NCI-H2029 (cell line): Measurements from ENCODE around the gene ASF1A.
"Not testable (repeated sequence)": the region's sequence is repeated elsewhere in the genome, so short reads cannot be mapped to it uniquely, and the experiment has no call there.

Experiments
- DNase-seq: peaks from one replicate; lab custom pipeline; 2025; lab: John Stamatoyannopoulos, UW

Gene ASF1A

DNA sequence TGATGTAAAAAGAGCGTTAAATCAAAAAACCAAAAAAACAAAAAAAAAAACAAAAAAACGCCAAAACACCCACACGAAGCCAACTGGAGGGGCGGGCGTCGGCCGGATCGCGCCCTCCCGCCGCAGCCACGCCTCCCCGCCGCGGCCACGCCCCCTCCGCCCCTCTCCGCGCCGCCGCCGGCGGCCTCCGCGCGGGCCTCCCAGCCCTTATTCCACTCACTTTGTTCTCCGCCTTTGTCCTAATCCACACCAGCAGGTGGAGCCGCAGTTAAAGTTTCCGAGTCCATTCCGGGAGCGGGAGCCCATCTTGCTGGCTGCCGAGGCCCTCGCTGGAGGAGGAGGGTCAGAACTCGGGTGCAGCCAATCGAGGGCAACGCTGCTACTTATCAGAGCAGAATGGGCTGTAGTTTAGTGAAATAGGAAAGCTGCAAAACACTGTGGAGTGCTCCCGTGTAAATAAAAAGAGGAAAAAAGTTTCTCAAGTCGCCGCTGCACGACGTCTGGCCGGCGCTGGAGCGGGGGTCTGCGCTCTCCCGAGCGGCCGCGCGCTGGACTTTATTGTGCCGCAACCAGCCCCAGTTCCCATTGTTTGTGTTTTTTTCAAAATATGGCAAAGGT, at the start of gene ASF1A:
Gene ASF1A (plus strand): TSS at position 346 of the 618 bp plus-strand sequence. CDS start 262 bp downstream, at position 608.
- peak; percentile 99 for DNase-seq

DNA sequence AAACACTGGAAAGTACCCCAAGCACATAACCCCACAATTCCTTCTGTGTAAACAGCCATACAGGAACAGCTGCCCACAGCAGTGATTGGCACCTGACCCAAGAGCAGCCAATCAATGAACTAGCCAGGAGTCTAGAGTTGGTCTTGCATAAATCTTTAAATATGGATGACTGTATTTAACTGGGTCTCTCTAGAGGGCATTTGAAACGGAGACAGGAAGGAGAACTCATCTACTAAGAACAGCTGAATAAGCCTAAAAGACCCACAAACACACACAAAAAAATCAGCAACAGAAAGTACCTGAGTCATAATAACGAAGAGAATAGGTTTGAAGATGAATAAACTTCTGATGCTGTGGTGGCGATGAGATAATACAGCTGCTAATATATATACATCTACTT, 49.0 kb upstream of the ASF1A start:
- no peak for DNase-seq

DNA sequence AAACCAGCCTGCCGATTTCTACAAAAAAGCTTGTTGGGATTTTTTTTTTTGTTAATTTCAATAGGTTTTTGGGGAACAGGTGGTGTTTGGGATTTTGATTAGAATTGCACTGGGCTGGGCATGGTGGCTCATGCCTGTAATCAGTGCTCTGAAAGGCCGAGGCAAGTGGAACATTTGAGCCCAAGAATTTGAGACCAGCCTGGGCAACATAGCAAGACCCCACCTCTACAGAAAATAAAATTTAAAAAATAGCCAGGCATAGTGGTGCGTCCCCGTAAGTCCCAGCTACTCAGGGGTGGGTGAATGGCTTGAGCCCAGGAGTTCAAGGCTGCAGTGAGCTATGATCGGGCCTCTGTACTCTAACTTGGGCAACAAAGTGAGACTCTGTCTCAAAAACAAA, 40.5 kb upstream of the ASF1A start:
- no peak for DNase-seq

DNA sequence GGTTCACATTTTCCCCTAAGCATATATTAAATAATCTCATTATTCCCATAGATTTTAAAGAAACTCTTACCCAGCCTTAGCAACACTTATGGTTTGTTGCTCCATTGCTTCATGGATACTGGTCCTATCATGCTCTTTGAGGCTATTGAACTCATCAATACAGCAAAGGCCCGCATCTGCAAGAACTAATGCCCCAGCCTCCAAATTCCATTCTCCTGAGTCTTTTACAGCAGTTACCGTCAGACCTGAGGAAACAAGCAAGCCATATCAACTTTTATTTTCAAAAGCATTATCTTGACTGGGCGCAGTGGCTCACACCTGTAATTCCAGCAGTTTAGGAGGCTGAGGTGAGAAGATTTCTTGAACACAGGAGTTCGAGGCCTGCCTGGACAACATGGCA, 37.7 kb upstream of the ASF1A start:
- no peak for DNase-seq

DNA sequence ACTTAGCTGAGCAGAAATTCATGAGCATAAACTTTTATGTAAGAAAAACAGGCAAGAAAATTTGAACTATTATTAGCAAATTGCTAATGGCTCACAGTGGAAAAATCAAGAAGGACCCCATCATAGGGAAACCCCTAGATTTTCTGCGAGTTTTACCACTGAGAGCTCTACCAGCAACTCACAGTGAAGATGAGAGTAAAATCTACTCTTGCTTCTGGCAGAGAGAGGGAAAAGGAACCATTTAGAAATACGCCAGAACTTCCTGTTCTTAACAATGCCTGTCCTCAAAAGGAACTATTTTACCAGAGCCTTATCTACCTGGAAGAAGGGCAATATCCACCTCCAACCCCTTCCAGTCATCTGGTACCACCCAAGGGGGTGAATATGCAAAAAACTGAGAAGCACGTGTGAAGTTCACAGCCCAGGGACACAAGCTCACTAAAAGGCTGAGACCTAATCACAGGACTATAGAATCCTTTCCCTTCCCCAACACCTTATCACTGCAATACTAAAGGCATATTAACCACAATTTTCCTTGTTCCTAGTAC, 34.4 kb upstream of the ASF1A start:
- no peak for DNase-seq

DNA sequence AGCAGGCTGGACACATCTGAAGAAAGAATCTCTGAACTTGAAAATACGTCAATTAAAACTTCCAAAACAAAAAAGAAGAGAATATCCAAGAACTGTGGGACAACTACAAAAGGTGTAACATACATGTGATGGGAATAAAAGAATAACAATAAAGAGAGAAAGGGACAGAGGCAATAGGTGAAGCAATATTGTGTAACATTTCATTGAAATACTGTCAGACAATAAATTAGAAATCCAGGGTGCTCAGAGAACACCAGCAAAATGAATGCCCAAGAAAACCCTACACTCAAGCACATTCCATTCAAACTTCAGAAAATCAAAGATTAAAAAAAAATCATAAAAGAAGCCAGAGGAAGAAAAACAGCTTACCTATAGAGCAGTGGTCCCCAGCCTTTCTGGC, 33.6 kb upstream of the ASF1A start:
- DNase-seq: no peak

DNA sequence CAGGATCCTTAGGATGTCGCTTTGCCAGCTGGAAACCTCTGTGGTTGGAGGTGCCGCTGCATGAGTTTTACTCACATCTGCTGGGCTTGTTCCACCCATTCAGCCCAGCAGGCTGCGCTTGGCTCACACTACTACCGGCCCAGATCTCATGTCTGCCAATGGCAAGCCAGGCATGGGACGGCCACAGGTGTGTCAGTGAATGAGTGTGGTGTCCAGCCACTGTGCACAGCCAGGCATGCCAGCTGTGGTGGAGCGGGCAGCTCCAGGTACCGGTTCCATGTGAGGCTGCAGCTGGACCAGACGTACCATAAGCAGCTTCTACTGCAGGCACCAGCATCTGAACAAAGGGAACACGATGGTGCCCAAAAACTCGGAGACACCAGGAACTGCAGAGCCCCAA, 33.1 kb upstream of the ASF1A start:
- no peak for DNase-seq

DNA sequence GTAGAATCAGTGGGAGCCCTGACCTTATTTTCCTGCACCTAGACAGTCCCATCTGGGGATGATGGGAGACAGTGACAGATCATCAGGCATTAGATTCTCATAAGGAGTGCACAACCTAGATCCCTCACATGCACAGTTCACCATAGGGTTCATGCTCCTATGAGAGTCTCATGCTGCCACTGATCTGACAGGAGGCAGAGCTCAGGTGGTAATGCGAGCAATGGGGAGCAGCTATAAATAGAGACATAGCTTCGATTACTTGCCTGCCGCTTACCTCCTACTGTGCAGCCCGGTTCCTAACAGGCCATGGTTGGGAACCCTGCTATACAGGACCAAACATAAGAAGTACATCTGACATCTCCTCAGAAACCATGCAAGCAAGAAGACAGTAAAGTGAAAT, 31.5 kb upstream of the ASF1A start:
- DNase-seq: no peak

DNA sequence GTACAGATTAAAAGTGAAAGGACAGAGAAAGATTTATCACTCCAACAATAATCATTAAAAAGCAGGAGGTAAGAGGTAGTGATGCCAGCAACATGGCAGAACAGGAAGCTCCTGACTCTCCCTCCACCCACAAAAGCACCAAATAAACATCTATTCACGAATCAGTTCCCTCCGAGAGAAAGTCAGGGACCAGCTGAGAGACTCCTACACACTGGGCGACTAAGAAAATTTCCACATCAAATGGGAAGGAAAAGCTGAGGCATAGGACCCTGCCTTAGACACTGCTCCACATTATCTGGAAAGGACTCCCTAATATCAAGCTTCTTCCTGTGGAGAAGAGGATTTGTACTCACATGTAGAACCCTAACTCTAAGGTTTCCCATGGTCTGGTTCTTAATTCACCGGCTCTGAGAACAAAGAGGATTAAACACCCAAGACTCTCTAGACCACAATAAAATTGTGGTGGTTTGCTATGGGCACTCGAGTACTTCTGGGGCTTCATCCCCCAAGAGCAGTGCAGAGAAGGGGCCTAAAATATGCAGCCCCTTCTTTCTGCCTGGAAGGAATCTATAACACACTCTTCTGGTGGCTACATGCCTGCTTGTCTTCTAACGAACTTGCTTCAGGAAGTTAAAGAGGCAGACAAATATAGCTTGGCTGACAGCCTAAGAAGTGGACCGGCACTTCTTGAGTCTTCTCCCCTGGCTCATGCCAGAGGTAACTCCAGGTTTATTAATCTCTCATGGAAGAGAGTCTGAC, 29.4 kb upstream of the ASF1A start:
- DNase-seq: no peak

DNA sequence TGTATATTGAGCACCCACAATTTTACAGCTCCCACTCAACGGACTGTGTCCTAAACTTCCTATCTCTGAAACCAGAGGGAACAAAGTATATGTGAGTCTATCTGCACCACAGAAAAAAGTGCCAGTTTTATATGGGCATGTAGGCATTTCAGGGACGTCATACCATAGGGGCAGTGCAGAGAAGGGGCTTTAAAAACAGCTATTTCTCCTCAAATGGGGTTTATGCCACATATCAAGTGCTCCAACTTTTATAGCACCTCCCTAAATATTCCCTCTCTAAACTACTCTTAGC, 28.9 kb upstream of the ASF1A start:
- no peak for DNase-seq

DNA sequence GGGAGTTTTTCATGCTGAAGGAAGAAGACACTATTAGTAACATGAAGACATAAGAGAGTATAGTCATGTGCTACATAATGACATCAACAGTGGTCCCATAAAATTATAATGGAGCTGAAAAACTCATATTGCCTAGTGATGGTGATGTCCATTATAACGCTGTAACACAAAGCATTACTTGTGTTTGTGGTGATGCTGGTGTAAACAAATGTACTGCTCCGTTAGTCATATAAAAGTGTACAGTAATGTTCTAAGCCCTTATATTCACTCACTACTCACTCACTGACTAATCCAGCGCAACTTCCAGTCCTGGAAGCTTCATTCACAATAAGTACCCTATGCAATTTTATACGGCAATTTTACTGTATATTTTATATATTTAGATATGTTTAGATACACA, 26.8 kb upstream of the ASF1A start:
- DNase-seq: no peak

DNA sequence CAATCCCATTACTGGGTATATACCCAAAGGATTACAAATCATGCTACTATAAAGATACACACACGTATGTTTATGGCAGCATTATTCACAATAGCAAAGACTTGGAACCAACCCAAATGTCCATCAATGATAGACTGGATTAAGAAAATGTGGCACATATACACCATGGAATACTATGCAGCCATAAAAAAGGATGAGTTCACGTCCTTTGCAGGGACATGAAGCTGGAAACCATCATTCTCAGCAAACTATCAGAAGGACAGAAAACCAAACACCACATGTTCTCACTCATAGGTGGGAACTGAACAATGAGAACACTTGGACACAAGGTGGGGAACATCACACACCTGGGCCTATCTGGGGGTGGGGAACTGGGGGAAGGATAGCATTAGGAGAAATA, 25.1 kb upstream of the ASF1A start:
- DNase-seq: not testable (repeated sequence)

DNA sequence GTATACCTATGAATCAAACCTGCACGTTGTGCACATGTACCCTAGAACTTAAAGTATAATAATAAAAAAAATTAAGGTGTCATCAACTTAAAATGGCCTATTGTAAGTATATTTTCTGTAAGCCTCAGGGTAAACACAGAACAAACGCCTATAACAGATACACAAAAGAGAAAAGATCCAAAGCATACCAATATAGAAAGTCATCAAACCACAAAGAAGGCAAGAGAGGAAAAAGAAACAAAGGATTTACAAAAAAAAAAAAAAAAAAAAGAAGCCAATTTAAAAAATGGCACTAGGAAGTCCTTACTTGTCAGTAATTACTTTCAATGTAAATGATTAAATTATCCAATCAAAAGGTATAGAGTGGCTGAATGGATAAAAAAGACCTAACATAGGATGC, 24.6 kb upstream of the ASF1A start:
- DNase-seq: no peak

DNA sequence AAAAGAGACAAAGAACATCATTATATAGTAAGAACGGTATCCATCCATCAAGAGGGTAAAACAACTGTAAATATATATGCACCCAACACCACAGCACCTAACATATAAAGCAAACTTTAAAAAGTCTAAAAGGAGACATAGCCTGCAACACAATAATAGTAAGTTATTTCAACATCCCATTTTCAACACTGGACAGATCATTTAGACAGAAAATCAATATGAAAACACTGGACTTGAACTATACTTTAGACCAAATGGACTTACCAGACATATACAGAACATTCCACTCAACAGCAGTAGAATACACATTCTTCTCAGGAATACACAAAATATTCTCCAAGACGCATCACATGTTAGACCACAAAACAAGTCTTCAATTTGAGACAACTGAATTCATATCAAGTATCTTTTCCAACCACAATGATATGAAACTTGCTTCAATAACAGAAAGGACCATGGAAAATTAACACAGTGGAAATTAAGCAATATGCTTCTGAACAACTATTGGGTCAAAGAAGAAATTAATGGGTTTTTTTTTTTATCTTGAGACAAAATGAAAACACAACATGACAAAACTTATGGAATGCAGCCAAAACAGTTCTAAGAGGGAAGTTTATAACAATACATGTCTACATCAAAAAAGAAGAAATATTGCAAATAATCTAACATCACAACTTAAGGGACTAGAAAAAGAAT, 23.9 kb upstream of the ASF1A start:
- no peak for DNase-seq

DNA sequence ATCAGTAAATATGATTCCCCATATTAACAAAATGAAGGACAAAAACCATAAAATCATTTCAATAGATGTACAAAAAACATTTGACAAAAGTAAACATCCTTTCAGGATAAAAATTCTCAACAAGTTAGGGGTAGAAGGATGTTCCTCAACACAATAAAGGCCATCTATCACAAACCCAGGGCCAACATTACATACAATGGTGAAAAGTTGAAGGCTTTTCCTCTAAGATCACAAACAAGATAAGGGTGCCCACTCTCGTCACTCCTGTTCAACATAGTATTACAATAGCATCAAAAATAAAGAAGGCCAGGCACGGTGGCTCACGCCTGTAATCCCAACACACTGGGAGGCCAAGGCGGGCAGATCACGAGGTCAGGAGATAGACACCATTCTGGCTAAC, 22.6 kb upstream of the ASF1A start:
- no peak for DNase-seq

DNA sequence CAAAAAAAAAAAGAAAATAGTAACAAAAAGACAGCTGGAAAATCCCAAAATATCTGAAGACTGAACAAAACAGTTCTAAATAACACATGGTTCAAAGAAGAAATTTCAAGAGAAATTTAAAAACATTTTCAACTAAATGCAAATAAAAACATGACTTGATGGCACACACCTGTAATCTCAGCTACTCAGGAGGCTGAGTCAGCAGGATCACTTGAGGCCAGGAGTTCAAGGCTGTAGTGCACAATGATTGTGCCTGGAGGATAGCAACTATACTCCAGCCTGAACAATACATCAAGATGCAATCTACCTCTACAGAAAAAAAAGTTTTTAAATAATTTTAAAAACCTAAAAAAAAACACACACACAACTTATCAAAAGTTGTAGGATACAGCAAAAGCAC, 21.6 kb upstream of the ASF1A start:
- no peak for DNase-seq

DNA sequence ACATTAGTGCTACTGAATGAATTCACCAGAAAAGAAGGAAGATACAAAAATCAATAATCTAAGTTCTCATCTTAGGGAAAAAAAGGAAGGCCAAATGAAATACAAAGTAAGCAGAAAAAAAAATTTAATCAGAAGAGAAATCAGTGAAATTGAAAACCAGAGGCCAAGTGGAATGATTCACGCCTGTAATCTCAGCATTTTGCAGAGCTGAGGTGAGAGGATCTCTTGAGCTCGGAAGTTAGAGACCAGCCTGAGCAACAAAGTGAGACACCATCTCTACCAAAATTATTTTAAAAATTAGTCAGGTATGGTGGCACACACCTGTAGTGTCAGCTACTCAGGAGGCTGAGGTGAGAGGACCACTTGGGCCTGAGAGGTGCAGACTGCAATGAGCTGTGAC, 21.2 kb upstream of the ASF1A start:
- no peak for DNase-seq

DNA sequence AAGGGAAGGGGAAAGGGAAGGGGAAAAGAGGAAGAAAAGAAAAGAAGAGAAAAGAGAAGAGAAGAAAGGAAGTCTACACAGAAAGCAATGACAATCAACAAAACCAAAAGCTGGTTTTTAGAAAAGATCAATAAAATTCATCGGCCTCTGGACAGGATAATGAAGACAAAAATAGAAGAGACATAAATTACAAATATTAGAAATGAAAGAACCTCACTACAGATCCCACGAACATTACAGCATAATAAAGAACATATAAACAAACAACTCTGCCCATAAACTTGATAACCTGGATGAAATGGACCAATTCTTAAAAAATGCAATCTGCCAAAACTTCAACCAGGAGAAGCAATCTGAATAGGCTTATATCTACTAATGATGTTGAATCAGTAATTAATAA, 20.7 kb upstream of the ASF1A start:
- DNase-seq: no peak

DNA sequence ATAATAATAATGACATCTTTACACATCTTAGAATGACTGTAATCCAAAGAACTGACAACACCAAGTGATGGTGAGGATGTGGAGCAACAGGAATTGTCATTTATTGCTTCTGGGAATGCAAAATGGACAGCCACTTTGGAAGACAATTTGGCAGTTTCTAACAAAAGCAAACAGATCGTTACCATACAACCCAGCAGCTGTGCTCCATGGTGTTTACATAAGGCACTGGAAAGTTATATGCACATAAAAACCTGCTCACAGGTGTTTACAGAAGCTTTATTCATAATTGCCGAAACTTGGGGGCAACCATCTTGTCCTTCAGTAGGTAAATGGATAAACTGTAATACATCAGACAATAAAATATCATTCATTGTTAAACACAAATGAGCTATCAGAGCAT, 18.3 kb upstream of the ASF1A start:
- DNase-seq: peak; percentile 93

DNA sequence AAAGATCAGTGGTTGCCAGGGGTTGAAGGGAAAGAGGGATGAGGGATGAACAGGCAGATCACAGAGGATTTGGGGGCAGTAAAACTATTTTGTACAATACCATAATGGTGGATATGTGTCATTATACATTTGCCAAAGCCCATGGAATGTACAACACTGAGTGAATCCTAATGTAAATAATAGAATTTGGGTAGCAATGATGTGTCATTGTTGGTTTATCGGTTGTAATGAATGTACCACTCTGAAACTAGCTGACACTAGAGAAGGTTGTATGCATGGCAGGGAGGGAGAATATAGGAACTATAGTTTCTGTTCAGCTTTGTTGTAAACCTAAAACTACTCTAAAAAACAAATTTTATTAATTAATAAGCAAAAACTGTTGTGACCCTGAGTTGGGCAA, 17.8 kb upstream of the ASF1A start:
- DNase-seq: no peak

DNA sequence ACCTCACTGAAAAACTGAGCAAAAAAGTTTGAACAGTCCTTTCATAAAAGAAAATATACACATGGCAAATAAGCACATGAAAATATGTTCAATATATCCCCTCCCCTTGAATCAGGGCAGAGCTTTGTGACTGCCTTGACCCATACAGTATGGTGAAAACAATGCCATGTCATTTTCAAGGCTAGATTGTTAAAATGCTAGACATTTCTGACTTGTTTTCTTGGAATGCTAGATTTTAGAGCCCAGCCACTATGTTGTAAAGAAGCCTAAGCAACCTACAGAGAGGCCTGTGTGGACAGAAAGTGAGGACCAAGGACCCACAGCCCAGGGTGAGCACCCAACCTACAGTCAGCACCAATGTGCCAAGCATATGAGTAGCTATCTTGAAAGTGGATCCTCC, 17.1 kb upstream of the ASF1A start:
- no peak for DNase-seq

DNA sequence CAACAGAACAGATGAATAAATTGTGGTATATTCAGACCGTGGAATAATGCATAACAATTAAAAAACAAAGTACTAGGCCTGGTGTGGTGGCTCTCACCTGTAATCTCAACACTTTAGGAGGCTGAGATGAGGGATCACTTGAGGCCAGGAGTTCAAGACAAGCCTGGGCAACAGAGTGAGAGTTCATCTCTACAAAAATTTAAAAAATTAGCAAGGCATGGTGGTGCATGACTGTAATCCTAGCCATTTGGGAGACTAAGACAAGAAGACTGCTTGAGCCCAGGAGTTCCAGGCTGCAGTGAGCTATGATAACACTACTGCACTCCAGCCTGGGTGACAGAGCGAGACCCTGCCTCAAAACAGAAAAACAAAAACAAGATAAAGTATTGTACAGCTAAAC, 16.1 kb upstream of the ASF1A start:
- no peak for DNase-seq
